GM12872 (cell line): ENCODE data around the gene DCAF15.

Experiments used
- TF ChIP-seq, protein P1 (sequence below): IDR thresholded peaks from 3 replicates; pipeline ENCODE4 v1.5.1; 2011; ENCODE audit warnings: low read depth, mild to moderate bottlenecking, low read length, moderate library complexity; ENCODE audit not compliant: insufficient read depth

The DCAF15 gene

GRCh38 chr19:13982773-13983172 is 30.5 kb downstream of the DCAF15 start:
- TF ChIP-seq, protein P1, sequence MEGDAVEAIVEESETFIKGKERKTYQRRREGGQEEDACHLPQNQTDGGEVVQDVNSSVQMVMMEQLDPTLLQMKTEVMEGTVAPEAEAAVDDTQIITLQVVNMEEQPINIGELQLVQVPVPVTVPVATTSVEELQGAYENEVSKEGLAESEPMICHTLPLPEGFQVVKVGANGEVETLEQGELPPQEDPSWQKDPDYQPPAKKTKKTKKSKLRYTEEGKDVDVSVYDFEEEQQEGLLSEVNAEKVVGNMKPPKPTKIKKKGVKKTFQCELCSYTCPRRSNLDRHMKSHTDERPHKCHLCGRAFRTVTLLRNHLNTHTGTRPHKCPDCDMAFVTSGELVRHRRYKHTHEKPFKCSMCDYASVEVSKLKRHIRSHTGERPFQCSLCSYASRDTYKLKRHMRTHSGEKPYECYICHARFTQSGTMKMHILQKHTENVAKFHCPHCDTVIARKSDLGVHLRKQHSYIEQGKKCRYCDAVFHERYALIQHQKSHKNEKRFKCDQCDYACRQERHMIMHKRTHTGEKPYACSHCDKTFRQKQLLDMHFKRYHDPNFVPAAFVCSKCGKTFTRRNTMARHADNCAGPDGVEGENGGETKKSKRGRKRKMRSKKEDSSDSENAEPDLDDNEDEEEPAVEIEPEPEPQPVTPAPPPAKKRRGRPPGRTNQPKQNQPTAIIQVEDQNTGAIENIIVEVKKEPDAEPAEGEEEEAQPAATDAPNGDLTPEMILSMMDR = no peak

- TF ChIP-seq, protein P1 = no peak
These were observed 31.0 kb downstream of the DCAF15 start for GRCh38 chr19:13983213-13983889.

DNA sequence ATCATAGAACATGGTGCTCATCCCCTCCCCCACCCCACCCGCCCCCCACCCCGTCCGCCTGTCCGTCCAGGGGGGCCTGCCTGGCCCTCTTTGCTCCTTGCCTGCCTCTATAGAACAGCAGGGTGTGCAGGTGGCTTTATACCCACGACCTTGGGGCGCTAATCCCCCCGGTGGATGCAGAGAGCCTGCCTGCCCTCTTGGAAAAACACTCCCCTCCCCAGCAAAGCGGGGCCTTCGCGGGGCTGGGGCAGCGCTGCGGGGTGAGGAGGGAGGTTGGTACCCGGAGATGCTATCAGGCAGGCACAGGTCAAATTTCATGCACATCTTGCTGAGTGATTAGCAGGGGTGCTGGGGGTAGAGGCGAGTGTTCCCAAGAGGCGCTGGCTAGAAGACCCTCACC is 31.9 kb downstream of the DCAF15 start:
- TF ChIP-seq, protein P1 = no peak

DNA sequence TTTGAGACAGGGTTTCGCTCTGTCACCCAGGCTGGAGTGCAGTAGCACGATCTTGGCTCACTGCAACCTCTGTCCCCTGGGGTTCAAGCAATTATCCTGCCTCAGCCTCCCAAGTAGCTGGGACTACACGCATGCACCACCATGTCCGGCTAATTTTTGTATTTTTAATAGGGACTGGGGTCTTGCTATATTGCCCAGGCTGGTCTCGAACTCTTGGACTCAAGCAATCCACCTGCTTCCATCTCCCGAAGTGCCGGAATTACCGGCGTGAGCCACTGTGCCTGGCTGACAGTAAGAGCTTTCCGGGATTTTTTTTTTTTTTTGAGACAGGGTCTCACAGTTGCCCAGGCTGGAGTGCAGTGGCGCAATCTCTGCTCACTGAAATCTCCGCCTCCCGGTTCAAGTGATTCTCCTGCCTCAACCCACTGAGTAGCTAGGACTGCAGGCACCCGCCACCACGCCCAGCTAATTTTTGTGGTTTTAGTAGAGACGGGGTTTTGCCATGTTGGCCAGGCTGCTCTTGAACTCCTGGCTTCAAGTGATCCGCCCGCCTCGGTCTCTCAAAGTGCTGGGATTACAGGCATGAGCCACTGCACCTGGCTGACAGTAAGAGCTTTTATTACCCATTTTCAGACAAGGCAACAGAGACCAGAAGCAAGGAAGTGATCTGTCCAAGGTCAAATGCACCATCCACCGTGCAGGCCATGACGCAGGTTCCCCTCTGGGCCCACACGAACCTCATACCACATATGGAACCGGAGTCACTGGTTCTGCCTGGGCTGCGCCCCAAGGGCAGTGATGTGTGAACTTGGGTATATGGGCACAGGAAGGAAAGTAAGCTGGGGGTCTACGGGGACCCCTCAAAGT is 32.8 kb downstream of the DCAF15 start:
- TF ChIP-seq, protein P1 = no peak

DNA sequence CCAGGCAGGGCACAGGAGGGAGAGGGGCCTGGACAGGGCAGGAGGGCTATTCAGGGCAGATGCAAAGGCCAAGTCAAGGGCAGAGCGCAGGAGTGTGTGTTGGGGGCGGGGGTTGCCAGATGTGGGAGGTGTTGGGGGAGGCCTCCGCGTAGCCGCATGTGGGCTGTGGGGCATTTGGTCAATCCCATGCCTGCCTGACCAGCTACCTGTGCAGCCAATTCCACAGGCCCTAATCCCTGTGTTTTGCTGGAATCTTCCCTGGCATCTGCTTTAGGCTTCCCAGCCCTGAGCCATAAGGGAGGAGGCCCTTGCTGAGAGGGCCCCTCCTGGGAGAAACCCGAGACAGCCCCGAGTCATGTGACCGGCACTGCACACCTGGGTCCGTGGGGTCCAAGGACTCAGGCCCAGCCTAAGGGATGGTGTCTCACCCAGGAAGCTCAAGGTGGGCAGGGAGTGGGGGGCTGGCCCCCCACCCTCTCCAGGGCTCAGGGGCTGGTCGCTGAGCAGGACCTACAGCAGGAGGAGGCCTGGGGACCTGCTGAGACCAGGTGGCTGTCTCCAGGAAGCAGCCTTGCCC is 33.5 kb downstream of the DCAF15 start:
- TF ChIP-seq, protein P1 = no peak

- TF ChIP-seq, protein P1 = no peak
These were observed 34.1 kb downstream of the DCAF15 start for GRCh38 chr19:13986348-13986904.
